Femur (tissue), 1 donor: ENCODE data around the gene DHTKD1.
"Not testable (repeated sequence)": the region's sequence is repeated elsewhere in the genome, so short reads cannot be mapped to it uniquely, and the experiment has no call there.

Experiments
- DNase-seq: peaks from one replicate; pipeline ENCODE4 v3.0.0-alpha.2; 2017

DHTKD1 gene

GRCh38 chr10:12156367-12157123 lies 87.8 kb downstream of the DHTKD1 start:
- no peak for DNase-seq

GRCh38 chr10:12158111-12158510 lies 89.4 kb downstream of the DHTKD1 start:
- no peak for DNase-seq

- no peak for DNase-seq
These were observed 91.9 kb downstream of the DHTKD1 start for GRCh38 chr10:12160664-12161063.

- DNase-seq = no peak
These were observed 94.2 kb downstream of the DHTKD1 start for GRCh38 chr10:12162927-12163326.

GRCh38 chr10:12164085-12164484 lies 95.3 kb downstream of the DHTKD1 start:
- no peak for DNase-seq

GRCh38 chr10:12165036-12165435 lies 96.3 kb downstream of the DHTKD1 start:
- DNase-seq = no peak

GRCh38 chr10:12165999-12166775 lies 97.4 kb downstream of the DHTKD1 start:
- no peak for DNase-seq

- not testable (repeated sequence) for DNase-seq
These were observed 102.8 kb downstream of the DHTKD1 start for GRCh38 chr10:12171512-12171911.
